ENCODE results near the gene DNAH8.
"Not testable (repeated sequence)": the region's sequence is repeated elsewhere in the genome, so short reads cannot be mapped to it uniquely, and the experiment has no call there.

DNA sequence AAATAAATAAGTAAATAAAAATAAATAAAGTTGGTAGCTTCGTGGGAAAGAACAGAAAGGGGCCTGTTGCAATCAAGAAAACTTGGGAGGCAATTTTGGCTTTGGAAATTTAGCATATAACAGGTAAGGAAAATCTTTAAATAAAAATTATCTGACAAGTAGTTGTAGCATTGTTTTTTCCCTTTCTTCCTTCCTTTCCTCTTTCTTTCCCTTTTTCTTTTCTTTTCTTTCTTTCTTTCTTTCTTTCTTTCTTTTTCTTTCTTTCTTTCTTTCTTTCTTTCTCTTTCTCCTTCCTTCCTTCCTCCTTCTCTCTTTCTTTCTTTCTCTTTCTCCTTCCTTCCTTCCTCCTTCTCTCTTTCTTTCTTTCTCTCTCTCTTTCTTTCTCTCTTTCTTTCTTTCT lies 158.7 kb downstream of the DNAH8 start:
- TF ChIP-seq, protein P1, sequence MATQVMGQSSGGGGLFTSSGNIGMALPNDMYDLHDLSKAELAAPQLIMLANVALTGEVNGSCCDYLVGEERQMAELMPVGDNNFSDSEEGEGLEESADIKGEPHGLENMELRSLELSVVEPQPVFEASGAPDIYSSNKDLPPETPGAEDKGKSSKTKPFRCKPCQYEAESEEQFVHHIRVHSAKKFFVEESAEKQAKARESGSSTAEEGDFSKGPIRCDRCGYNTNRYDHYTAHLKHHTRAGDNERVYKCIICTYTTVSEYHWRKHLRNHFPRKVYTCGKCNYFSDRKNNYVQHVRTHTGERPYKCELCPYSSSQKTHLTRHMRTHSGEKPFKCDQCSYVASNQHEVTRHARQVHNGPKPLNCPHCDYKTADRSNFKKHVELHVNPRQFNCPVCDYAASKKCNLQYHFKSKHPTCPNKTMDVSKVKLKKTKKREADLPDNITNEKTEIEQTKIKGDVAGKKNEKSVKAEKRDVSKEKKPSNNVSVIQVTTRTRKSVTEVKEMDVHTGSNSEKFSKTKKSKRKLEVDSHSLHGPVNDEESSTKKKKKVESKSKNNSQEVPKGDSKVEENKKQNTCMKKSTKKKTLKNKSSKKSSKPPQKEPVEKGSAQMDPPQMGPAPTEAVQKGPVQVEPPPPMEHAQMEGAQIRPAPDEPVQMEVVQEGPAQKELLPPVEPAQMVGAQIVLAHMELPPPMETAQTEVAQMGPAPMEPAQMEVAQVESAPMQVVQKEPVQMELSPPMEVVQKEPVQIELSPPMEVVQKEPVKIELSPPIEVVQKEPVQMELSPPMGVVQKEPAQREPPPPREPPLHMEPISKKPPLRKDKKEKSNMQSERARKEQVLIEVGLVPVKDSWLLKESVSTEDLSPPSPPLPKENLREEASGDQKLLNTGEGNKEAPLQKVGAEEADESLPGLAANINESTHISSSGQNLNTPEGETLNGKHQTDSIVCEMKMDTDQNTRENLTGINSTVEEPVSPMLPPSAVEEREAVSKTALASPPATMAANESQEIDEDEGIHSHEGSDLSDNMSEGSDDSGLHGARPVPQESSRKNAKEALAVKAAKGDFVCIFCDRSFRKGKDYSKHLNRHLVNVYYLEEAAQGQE (IDR thresholded peaks at IDR 0.05; ENCODE audit: insufficient read depth in 1 of 2, low read depth in 2 of 2, low read length in 1 of 2), result not testable (repeated sequence)
- TF ChIP-seq, protein P2, sequence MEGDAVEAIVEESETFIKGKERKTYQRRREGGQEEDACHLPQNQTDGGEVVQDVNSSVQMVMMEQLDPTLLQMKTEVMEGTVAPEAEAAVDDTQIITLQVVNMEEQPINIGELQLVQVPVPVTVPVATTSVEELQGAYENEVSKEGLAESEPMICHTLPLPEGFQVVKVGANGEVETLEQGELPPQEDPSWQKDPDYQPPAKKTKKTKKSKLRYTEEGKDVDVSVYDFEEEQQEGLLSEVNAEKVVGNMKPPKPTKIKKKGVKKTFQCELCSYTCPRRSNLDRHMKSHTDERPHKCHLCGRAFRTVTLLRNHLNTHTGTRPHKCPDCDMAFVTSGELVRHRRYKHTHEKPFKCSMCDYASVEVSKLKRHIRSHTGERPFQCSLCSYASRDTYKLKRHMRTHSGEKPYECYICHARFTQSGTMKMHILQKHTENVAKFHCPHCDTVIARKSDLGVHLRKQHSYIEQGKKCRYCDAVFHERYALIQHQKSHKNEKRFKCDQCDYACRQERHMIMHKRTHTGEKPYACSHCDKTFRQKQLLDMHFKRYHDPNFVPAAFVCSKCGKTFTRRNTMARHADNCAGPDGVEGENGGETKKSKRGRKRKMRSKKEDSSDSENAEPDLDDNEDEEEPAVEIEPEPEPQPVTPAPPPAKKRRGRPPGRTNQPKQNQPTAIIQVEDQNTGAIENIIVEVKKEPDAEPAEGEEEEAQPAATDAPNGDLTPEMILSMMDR (IDR thresholded peaks at IDR 0.05), result not testable (repeated sequence)
- not testable (repeated sequence) for TF ChIP-seq POLR2AphosphoS5 (IDR thresholded peaks at IDR 0.05; ENCODE audit: low read depth, low read length); SIN3A (IDR thresholded peaks at IDR 0.05; ENCODE audit: borderline replicate concordance, insufficient read depth, low read depth, low read length)

All from Panc1 (cell line).